GM12874 (cell line): ENCODE results near the gene PLA2G15.

Experiments used
- CTCF ChIP-seq: IDR thresholded peaks from 2 replicates; pipeline ENCODE4 v1.5.1; 2011; ENCODE audit warnings: low read depth, mild to moderate bottlenecking, control low read depth, low read length, moderate library complexity; ENCODE audit not compliant: insufficient read depth

PLA2G15 gene

GRCh38 chr16:68283801-68284598 lies 38.8 kb downstream of the PLA2G15 start:
- TF ChIP-seq CTCF, result no peak

GRCh38 chr16:68284847-68285246 lies 39.7 kb downstream of the PLA2G15 start:
- TF ChIP-seq CTCF, result no peak

GRCh38 chr16:68285683-68286082 lies 40.5 kb downstream of the PLA2G15 start:
- TF ChIP-seq CTCF, result no peak

GRCh38 chr16:68286153-68287074 lies 41.2 kb downstream of the PLA2G15 start:
- no peak for TF ChIP-seq CTCF

- no peak for TF ChIP-seq CTCF
These were observed 42.4 kb downstream of the PLA2G15 start for GRCh38 chr16:68287276-68288251.

- TF ChIP-seq CTCF, result no peak
These were observed 43.1 kb downstream of the PLA2G15 start for GRCh38 chr16:68288252-68288650.

GRCh38 chr16:68289202-68289601 lies 44.0 kb downstream of the PLA2G15 start:
- TF ChIP-seq CTCF, result no peak
